H1 (cell line): Measurements from ENCODE around the gene MYO16. TPM values are rescaled to one million over a fixed set of nuclear protein-coding genes. Genes with fewer than 3 reads are reported as not detected.

Experiments used
- CTCF ChIA-PET: fragments of 300-600 bp; sonication (Branson Sonifier 250); formaldehyde crosslinking; loops from one replicate; lab custom pipeline; 2021; ENCODE audit not compliant: partially characterized antibody; lab: Charles Lee
- POLR2A ChIA-PET: fragments of 300-600 bp; sonication (Branson Sonifier 250); formaldehyde crosslinking; loops from one replicate; lab custom pipeline; 2021; ENCODE audit warnings: inconsistent platforms; ENCODE audit not compliant: partially characterized antibody; lab: Charles Lee
- DNase-seq, 2 experiments: peaks; one replicate each; pipeline versions ENCODE4 v3.0.0 to v3.0.0-alpha.2; 2010 to 2022; ENCODE audit warnings: low spot score in 2 of 2, low read depth in 1 of 2, mixed read lengths in 1 of 2
- FAIRE-seq: peaks from 2 replicates; lab custom pipeline; 2011; peaks lifted over from hg19 to GRCh38; lab: Jason Lieb, UNC
- H2AFZ ChIP-seq: 2 replicates; pipeline ENCODE4 v1.8.1; 2012; ENCODE audit warnings: low read length, inconsistent platforms
- H2AK5ac ChIP-seq: 2 replicates; pipeline ENCODE4 v1.6.1; 2013; ENCODE audit warnings: low read depth, low read length
- H2BK120ac ChIP-seq: replicated peaks from 2 replicates; pipeline ENCODE3; 2013; ENCODE audit warnings: low read depth, low read length, inconsistent platforms
- H2BK12ac ChIP-seq: 2 replicates; pipeline ENCODE4 v1.6.1; 2013; ENCODE audit warnings: low read depth, low read length
- H2BK15ac ChIP-seq: 2 replicates; pipeline ENCODE4 v1.6.1; 2013; ENCODE audit warnings: low read length
- H2BK20ac ChIP-seq: 2 replicates; pipeline ENCODE4 v1.6.1; 2013; ENCODE audit warnings: low read length
- H2BK5ac ChIP-seq: 2 replicates; pipeline ENCODE4 v1.6.1; 2013; ENCODE audit warnings: low read depth, low read length
- H3K14ac ChIP-seq: 2 replicates; pipeline ENCODE4 v1.6.1; 2013; ENCODE audit warnings: inconsistent platforms; ENCODE audit not compliant: insufficient read length
- H3K18ac ChIP-seq: 2 replicates; pipeline ENCODE4 v1.6.1; 2013; ENCODE audit warnings: low read length; ENCODE audit errors: extremely low read depth
- H3K23ac ChIP-seq: 2 replicates; pipeline ENCODE4 v1.6.1; 2013; ENCODE audit warnings: inconsistent platforms; ENCODE audit not compliant: insufficient read length
- H3K23me2 ChIP-seq: 2 replicates; pipeline ENCODE4 v1.6.1; 2013; ENCODE audit warnings: low read depth, low read length
- H3K27ac ChIP-seq: 2 replicates; pipeline ENCODE4 v1.6.1; 2011; ENCODE audit warnings: low read depth, low read length, inconsistent platforms
- H3K27me3 ChIP-seq, 4 experiments: replicated peaks in 1 of 4; 1 replicate in 1 of 4; 2 replicates in 3 of 4; pipeline versions ENCODE4 v1.6.1 to v1.8.1; 2011 to 2013; ENCODE audit warnings: low read length in 3 of 4, mild to moderate bottlenecking in 3 of 4, inconsistent platforms in 2 of 4, mixed read lengths in 2 of 4, moderate library complexity in 1 of 4; ENCODE audit not compliant: control insufficient read depth in 3 of 4, insufficient read depth in 3 of 4; ENCODE audit errors: extremely low read depth in 1 of 4
- H3K36me3 ChIP-seq, 4 experiments: 2 replicates each; pipeline versions ENCODE4 v1.6.1 to v1.8.1; 2011 to 2013; ENCODE audit warnings: mild to moderate bottlenecking in 4 of 4, low read length in 3 of 4, moderate library complexity in 2 of 4, control low read depth in 1 of 4, inconsistent platforms in 1 of 4; ENCODE audit not compliant: insufficient read depth in 4 of 4, control insufficient read depth in 2 of 4
- H3K4ac ChIP-seq: replicated peaks from 2 replicates; pipeline ENCODE3; 2013; ENCODE audit warnings: low read length, low read depth, mixed read lengths, inconsistent platforms; ENCODE audit not compliant: insufficient read length
- H3K4me1 ChIP-seq, 4 experiments: replicated peaks in 1 of 4; 1 replicate in 1 of 4; 2 replicates in 3 of 4; pipeline versions ENCODE4 v1.6.1 to v1.8.1; 2011 to 2013; ENCODE audit warnings: low read length in 3 of 4, inconsistent platforms in 2 of 4, mixed read lengths in 1 of 4; ENCODE audit not compliant: insufficient read depth in 4 of 4, control insufficient read depth in 3 of 4
- H3K4me2 ChIP-seq, 2 experiments: 2 replicates each; pipeline versions ENCODE4 v1.6.1 to v1.8.1; 2011 to 2013; ENCODE audit warnings: low read depth in 2 of 2, low read length in 2 of 2, control low read depth in 1 of 2, inconsistent platforms in 1 of 2, mild to moderate bottlenecking in 1 of 2; ENCODE audit not compliant: insufficient read depth in 1 of 2
- H3K4me3 ChIP-seq, 4 experiments: fragments of 200-600, 300-600 bp in 1 of 4; sonication (generic), shearing (Covaris generic), sonication (Bioruptor Twin) in 1 of 4; 2 replicates each; pipeline versions ENCODE4 v1.5.1 to v1.8.1; 2011 to 2016; ENCODE audit warnings: low read length in 4 of 4, low read depth in 3 of 4, control low read depth in 2 of 4, inconsistent platforms in 2 of 4, mild to moderate bottlenecking in 2 of 4, mixed read lengths in 1 of 4, moderate library complexity in 1 of 4; ENCODE audit not compliant: insufficient read depth in 2 of 4; ENCODE audit errors: extremely low read depth in 1 of 4
- H3K56ac ChIP-seq: replicated peaks from 2 replicates; pipeline ENCODE3; 2013; ENCODE audit warnings: low read depth, mild to moderate bottlenecking, mixed read lengths, low read length, inconsistent platforms; ENCODE audit not compliant: insufficient read length
- H3K79me1 ChIP-seq: 2 replicates; pipeline ENCODE4 v1.6.1; 2013; ENCODE audit warnings: low read depth, low read length, control low read depth
- H3K79me2 ChIP-seq, 2 experiments: 2 replicates each; pipeline versions ENCODE4 v1.6.1 to v1.8.1; 2012 to 2013; ENCODE audit warnings: low read length in 2 of 2, mild to moderate bottlenecking in 2 of 2, inconsistent platforms in 1 of 2; ENCODE audit not compliant: insufficient read depth in 2 of 2, control insufficient read depth in 1 of 2
- H3K9ac ChIP-seq, 4 experiments: replicated peaks in 1 of 4; 1 replicate in 1 of 4; 2 replicates in 3 of 4; pipeline versions ENCODE4 v1.6.1 to v1.8.1; 2011 to 2013; ENCODE audit warnings: low read depth in 3 of 4, low read length in 3 of 4, control low read depth in 2 of 4, mild to moderate bottlenecking in 2 of 4, moderate library complexity in 2 of 4, inconsistent platforms in 1 of 4; ENCODE audit errors: extremely low read depth in 1 of 4
- H3K9me3 ChIP-seq, 2 experiments: 2 replicates each; pipeline versions ENCODE4 v1.6.1 to v1.8.1; 2012 to 2013; ENCODE audit warnings: mild to moderate bottlenecking in 2 of 2, moderate library complexity in 2 of 2, control low read depth in 1 of 2, inconsistent platforms in 1 of 2, low read depth in 1 of 2, low read length in 1 of 2, mixed read lengths in 1 of 2; ENCODE audit not compliant: insufficient read depth in 2 of 2
- H4K20me1 ChIP-seq, 2 experiments: replicated peaks in 1 of 2; 2 replicates each; pipeline versions ENCODE3 to v1.8.1; 2011 to 2013; ENCODE audit warnings: inconsistent platforms in 2 of 2, low read length in 2 of 2, mild to moderate bottlenecking in 1 of 2; ENCODE audit not compliant: insufficient read depth in 2 of 2, control insufficient read depth in 1 of 2
- H4K5ac ChIP-seq: 2 replicates; pipeline ENCODE4 v1.6.1; 2013; ENCODE audit warnings: low read length, low read depth, mixed read lengths, inconsistent platforms; ENCODE audit not compliant: insufficient read length
- H4K8ac ChIP-seq: 2 replicates; pipeline ENCODE4 v1.8.0; 2013; ENCODE audit warnings: mild to moderate bottlenecking, moderate library complexity, low read length, inconsistent platforms; ENCODE audit not compliant: insufficient read depth; ENCODE audit errors: extremely low read depth
- H4K91ac ChIP-seq: replicated peaks from 2 replicates; pipeline ENCODE3; 2013; ENCODE audit warnings: low read length, mixed read lengths, inconsistent platforms; ENCODE audit not compliant: insufficient read length
- CTBP2 ChIP-seq: IDR thresholded peaks from 2 replicates; pipeline ENCODE4 v1.7.0; 2011; ENCODE audit warnings: borderline replicate concordance, mild to moderate bottlenecking, moderate library complexity, mixed read lengths, low read length; ENCODE audit not compliant: insufficient read depth, insufficient read length
- WGBS, 2 experiments: shearing (Covaris generic) in 1 of 2; methylation state at CpG; one replicate each; pipeline versions ENCODE4 v1.1.6 to v1.1.7; 2013 to 2015; ENCODE audit warnings: low lambda C conversion rate in 2 of 2, mixed read lengths in 2 of 2, inconsistent platforms in 1 of 2, low coverage in 1 of 2, missing lambda C conversion rate in 1 of 2; ENCODE audit not compliant: insufficient replicate concordance in 2 of 2, insufficient coverage in 1 of 2, insufficient read length in 1 of 2; ENCODE audit errors: extremely low coverage in 1 of 2, missing lambda C conversion rate in 1 of 2; 5-methylcytosine and 5-hydroxymethylcytosine counted together
- polyA plus RNA-seq, 7 experiments: library from polyadenylated mRNA; depleted of rRNA in 3 of 7; stranded (reverse) in 5 of 7; unstranded in 2 of 7; fragments of >200 nt in 5 of 7; fragments of 200-250 nt in 2 of 7; gene quantifications; 1 replicate in 5 of 7; 2 replicates in 1 of 7; 4 replicates in 1 of 7; pipeline versions ENCODE4 v1.2.1 to v1.2.3, GENCODE V29; 2011 to 2013; ENCODE audit warnings: missing spikeins in 2 of 7, mixed read lengths in 2 of 7
- total RNA-seq: library from RNA; stranded (reverse); fragmentation: NEBNext Ultra II Directional; extraction: Animal tissue kit (Norgen Biotek cat#: 25700); gene quantifications from 2 replicates; pipeline ENCODE4 v1.2.1, GENCODE V29; 2021

MYO16 gene
- total and polyA plus RNA-seq, 2 of the 8 experiments (the other 6 are each of a cell fraction or from before 2014, with no cell fraction given): 0.02 to 0.22 TPM

DNA sequence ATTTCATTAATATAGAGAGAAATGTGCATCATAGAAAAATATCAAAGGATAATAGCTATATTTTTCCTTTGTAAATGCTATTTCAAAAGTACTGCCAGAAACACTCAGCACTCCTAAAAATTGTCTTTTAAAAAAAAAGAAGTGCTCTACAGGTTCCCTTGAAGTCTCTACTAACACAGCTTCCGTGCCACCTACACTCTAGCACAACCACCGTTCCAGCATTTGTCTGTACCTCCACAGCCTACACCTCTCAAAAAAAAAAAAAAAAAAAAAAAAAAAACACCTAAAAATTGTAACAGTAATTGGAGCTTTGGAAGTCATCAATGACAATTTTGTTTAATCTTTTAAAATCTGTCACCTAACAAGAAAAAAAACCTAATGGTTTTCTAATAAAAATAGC, 485.6 kb downstream of the MYO16 start:
- Histone ChIP-seq H3K4me1 (no peaks in the 10 kb centered on the region), H2AK5ac (no peak overlapping the region), H3K56ac (no peak overlapping the region), H2BK5ac (no peak overlapping the region), H2BK15ac (no peak overlapping the region), H4K5ac (no peak overlapping the region), H3K4ac (no peak overlapping the region), H2BK12ac (no peak overlapping the region), H2BK20ac (no peak overlapping the region), H3K79me2 (no peaks in the 10 kb centered on the region), H3K4me2 (no peak overlapping the region), H3K27me3 (no peaks in the 10 kb centered on the region), H3K18ac (no peak overlapping the region), H4K20me1 (no peaks in the 10 kb centered on the region), H3K9me3 (no peaks in the 10 kb centered on the region), H4K91ac (no peak overlapping the region), H3K23ac (no peak overlapping the region), H3K79me1 (no peaks in the 10 kb centered on the region), H2BK120ac (no peak overlapping the region), H2AFZ (no peak overlapping the region), H3K23me2 (no peaks in the 10 kb centered on the region), H3K9ac (no peak overlapping the region), H3K4me3 (no peak overlapping the region), H4K8ac (no peak overlapping the region), H3K14ac (no peak overlapping the region), H3K27ac (no peak overlapping the region), H3K36me3 (no peaks in the 10 kb centered on the region)
- WGBS, 2 experiments: 92% methylated on average over 2 of the region's 2 CpGs; no CpG with 5 or more reads in 1 of the 2 experiments
- CTCF ChIA-PET: interaction anchor here (0.6 kb wide), 1 partner anchor 694 kb away, joined by 3 read pairs; no protein-coding TSS in a partner anchor
- DNase-seq (no peak), FAIRE-seq (no peak)
- POLR2A ChIA-PET: no interaction called here
- no peak for TF ChIP-seq CTBP2
